B cell (primary cell): ENCODE data around the gene CHMP6. TPM values are rescaled to one million over a fixed set of nuclear protein-coding genes. Genes with fewer than 3 reads are reported as not detected.

Experiments
- ATAC-seq: fragments of 200-7000 bp; cut with Tn5 transposase; one replicate; pipeline ENCODE4 v1.10.0; 2021; ENCODE audit warnings: low read depth, mild to moderate bottlenecking, moderate number of reproducible peaks, moderate library complexity
- CTCF ChIA-PET: fragments of 350-600 bp; sonication (Branson Sonifier 250); formaldehyde crosslinking; loops from one replicate; lab custom pipeline; 2021; ENCODE audit warnings: antibody characterized with exemption, inconsistent platforms; lab: Charles Lee
- POLR2A ChIA-PET: fragments of 350-600 bp; sonication (Branson Sonifier 250); formaldehyde crosslinking; loops from one replicate; lab custom pipeline; 2021; ENCODE audit warnings: antibody characterized with exemption; lab: Charles Lee
- DNase-seq: peaks from one replicate; pipeline ENCODE4 v3.0.0; 2013
- H2AFZ ChIP-seq: 2 replicates; pipeline ENCODE4 v1.6.1; 2012; ENCODE audit warnings: mild to moderate bottlenecking, low read depth, low read length; ENCODE audit not compliant: insufficient read depth, poor library complexity, severe bottlenecking
- H3K27ac ChIP-seq, 2 donors: 1 replicate in 1 of 2; 2 replicates in 1 of 2; pipeline ENCODE4 v1.5.1; 2012 to 2013; ENCODE audit warnings: low read length in 2 of 2, mild to moderate bottlenecking in 2 of 2, moderate library complexity in 1 of 2
- H3K27me3 ChIP-seq, 4 experiments: fragments of 200-600 bp in 1 of 4; sonication (generic) in 1 of 4; replicated peaks in 1 of 4; 1 replicate in 2 of 4; 2 replicates in 2 of 4; pipeline versions ENCODE4 v1.6.1 to v1.7.0; 2013 to 2016; ENCODE audit warnings: low read length in 3 of 4, mild to moderate bottlenecking in 2 of 4, mixed read lengths in 1 of 4, moderate library complexity in 1 of 4; ENCODE audit not compliant: insufficient read depth in 4 of 4, control insufficient read depth in 3 of 4; ENCODE audit errors: control extremely low read depth in 1 of 4
- H3K36me3 ChIP-seq, 2 experiments: replicated peaks in 1 of 2; 1 replicate in 1 of 2; 2 replicates in 1 of 2; pipeline versions ENCODE4 v1.6.1 to v1.7.1; 2013; ENCODE audit warnings: low read length in 1 of 2; ENCODE audit not compliant: insufficient read depth in 2 of 2, control insufficient read depth in 1 of 2; ENCODE audit errors: control extremely low read depth in 1 of 2, extremely low read depth in 1 of 2
- H3K4me1 ChIP-seq, 2 donors: fragments of 200-600 bp in 1 of 2; sonication (generic) in 1 of 2; 1 replicate in 1 of 2; 2 replicates in 1 of 2; pipeline versions ENCODE4 v1.5.1 to v1.6.1; 2013 to 2017; ENCODE audit warnings: low read length in 2 of 2; ENCODE audit not compliant: control insufficient read depth in 2 of 2, insufficient read depth in 2 of 2
- H3K4me2 ChIP-seq: replicated peaks from 2 replicates; pipeline ENCODE3; 2012; ENCODE audit warnings: mild to moderate bottlenecking, low read depth, low read length; ENCODE audit not compliant: poor library complexity, severe bottlenecking
- H3K4me3 ChIP-seq, 5 experiments: fragments of 200-600 bp in 1 of 5; sonication (generic) in 1 of 5; 1 replicate in 3 of 5; 2 replicates in 2 of 5; pipeline versions ENCODE4 v1.5.1 to v1.7.0; 2011 to 2016; ENCODE audit warnings: low read length in 4 of 5, mild to moderate bottlenecking in 4 of 5, low read depth in 2 of 5, control low read depth in 1 of 5, moderate library complexity in 1 of 5; ENCODE audit not compliant: insufficient read depth in 1 of 5; ENCODE audit errors: control extremely low read depth in 1 of 5, extremely low read depth in 1 of 5
- H3K79me2 ChIP-seq: fragments of 200-600 bp; sonication (generic); one replicate; pipeline ENCODE4 v1.6.0; 2016; ENCODE audit warnings: low read length; ENCODE audit not compliant: control insufficient read depth, insufficient read depth
- H3K9ac ChIP-seq: fragments of 200-600 bp; sonication (generic); 2 replicates; pipeline ENCODE4 v1.6.1; 2017; ENCODE audit warnings: mild to moderate bottlenecking, low read length, moderate library complexity
- H3K9me3 ChIP-seq, 3 donors: one replicate each; pipeline versions ENCODE4 v1.6.1 to v1.7.1; 2013; ENCODE audit warnings: low read length in 2 of 3; ENCODE audit not compliant: control insufficient read depth in 2 of 3, insufficient read depth in 1 of 3; ENCODE audit errors: control extremely low read depth in 1 of 3
- H4K20me1 ChIP-seq: 2 replicates; pipeline ENCODE4 v1.6.0; 2012; ENCODE audit warnings: mild to moderate bottlenecking, low read length; ENCODE audit not compliant: insufficient read depth, control insufficient read depth, poor library complexity, severe bottlenecking
- H3K27ac Mint-ChIP-seq: one replicate; pipeline ENCODE4 v1.8.0; 2021; ENCODE audit warnings: mixed read lengths
- H3K27me3 Mint-ChIP-seq: one replicate; pipeline ENCODE4 v1.8.0; 2021; ENCODE audit warnings: mixed read lengths
- H3K4me1 Mint-ChIP-seq: one replicate; pipeline ENCODE4 v1.8.0; 2021; ENCODE audit warnings: mixed read lengths
- H3K4me3 Mint-ChIP-seq: one replicate; pipeline ENCODE4 v1.8.0; 2021; ENCODE audit warnings: mixed read lengths
- H3K9me3 Mint-ChIP-seq: one replicate; pipeline ENCODE4 v1.8.0; 2022; ENCODE audit warnings: mixed read lengths; ENCODE audit not compliant: insufficient read depth
- CTCF ChIP-seq: fragments of 200-600 bp; IDR thresholded peaks from one replicate; pipeline ENCODE4 v1.8.0; 2022; ENCODE audit warnings: antibody characterized with exemption, mild to moderate bottlenecking
- EZH2 ChIP-seq: IDR thresholded peaks from 2 replicates; pipeline ENCODE4 v1.6.1; 2012; ENCODE audit warnings: borderline replicate concordance, low read depth, mild to moderate bottlenecking, moderate library complexity, low read length; ENCODE audit not compliant: insufficient read depth, poor library complexity, severe bottlenecking
- WGBS: methylation state at CpG from one replicate; pipeline ENCODE4 v1.1.5; 2013; ENCODE audit warnings: missing lambda C conversion rate; ENCODE audit not compliant: insufficient coverage; 5-methylcytosine and 5-hydroxymethylcytosine counted together
- intact Hi-C: fragments of 100-400 bp; cut with micrococcal nuclease; formaldehyde crosslinking; loops from one replicate; pipeline ENCODE4 v1.10.0; 2022
- polyA plus RNA-seq: library from polyadenylated mRNA; depleted of rRNA; stranded (reverse); fragments of >200 nt; gene quantifications from 2 replicates; pipeline ENCODE4 v1.2.3, GENCODE V29; 2012
- total RNA-seq, 2 donors: library from RNA; stranded (reverse); fragments of 120-200 nt in 1 of 2; gene quantifications; 1 replicate in 1 of 2; 2 replicates in 1 of 2; pipeline versions ENCODE4 v1.2.3 to v1.2.4, GENCODE V29; 2013 to 2022

The CHMP6 gene
- total and polyA plus RNA-seq, 2 donors (not counting 1 experiment from before 2014, with no cell fraction given) = 21.2 to 46.2 TPM

- no peak overlapping the region for H3K27ac ChIP-seq
- H3K27me3 Mint-ChIP-seq = no peaks in the 10 kb centered on the region
- no peak overlapping the region for H3K4me2 ChIP-seq
- intact Hi-C loops = no loop called here
- no peaks in the 10 kb centered on the region for H3K27me3 ChIP-seq
- no peaks in the 10 kb centered on the region for H3K9me3 Mint-ChIP-seq
- H3K4me3 ChIP-seq = no peak overlapping the region
- no peak overlapping the region for H3K27ac Mint-ChIP-seq
- ATAC-seq (no peak), DNase-seq (no peak)
- no peak overlapping the region for H3K9ac ChIP-seq
- TF ChIP-seq CTCF = no peak
- TF ChIP-seq EZH2 = no peak
- WGBS = 96% methylated on average over 19 of the region's 25 CpGs
- H3K4me1 Mint-ChIP-seq = peaks cover 7% of the 10 kb centered on the region
- no peak overlapping the region for H2AFZ ChIP-seq
- POLR2A ChIA-PET = no interaction called here
- CTCF ChIA-PET = interaction anchor here (0.8 kb wide), 1 partner anchor 107 kb away, joined by 3 read pairs; no protein-coding TSS in a partner anchor
- no peaks in the 10 kb centered on the region for H3K79me2 ChIP-seq
- H4K20me1 ChIP-seq = peaks cover 22% of the 10 kb centered on the region
- peaks cover 12 to 13% of the 10 kb centered on the region in 2 donors for H3K4me1 ChIP-seq
- H3K36me3 ChIP-seq = peaks cover 0 to 43% of the 10 kb centered on the region in 2 experiments
- no peaks in the 10 kb centered on the region for H3K9me3 ChIP-seq
- no peak overlapping the region for H3K4me3 Mint-ChIP-seq
Observed at GRCh38 chr17:80996422-80997305, 5.0 kb downstream of the CHMP6 start.
